ENCODE results near the gene ATG7.

The ATG7 gene

DNA sequence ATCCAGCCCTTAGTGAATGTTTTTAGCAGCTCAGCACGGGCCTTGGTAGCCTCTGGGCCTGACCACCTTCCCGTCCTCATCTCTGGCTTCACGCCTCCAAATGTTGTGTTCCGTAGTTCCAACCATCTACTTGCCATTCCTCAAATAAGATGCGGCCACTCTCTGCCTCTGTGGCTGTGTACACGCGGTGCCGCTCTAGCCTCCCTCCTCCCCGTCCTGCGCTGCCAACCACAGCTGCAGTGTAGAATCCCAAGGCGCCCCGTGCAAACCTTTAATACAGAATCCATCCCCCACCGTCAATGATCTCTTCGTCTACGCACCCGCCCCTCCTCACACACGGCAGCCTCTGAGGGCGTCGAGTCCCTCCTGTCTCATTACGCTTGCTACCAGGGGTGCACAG lies 294.3 kb downstream of the ATG7 start:
- peaks cover 93% of the 10 kb centered on the region for H3K36me3 ChIP-seq (ENCODE audit: insufficient read depth, low read length)
- H3K9me3 ChIP-seq (ENCODE audit: insufficient read depth, low read length, severe bottlenecking): no peaks in the 10 kb centered on the region
- H3K79me2 ChIP-seq (ENCODE audit: insufficient read depth, low read length): peaks cover 96% of the 10 kb centered on the region
- TF ChIP-seq EZH2 (IDR thresholded peaks at IDR 0.05; ENCODE audit: borderline replicate concordance, low read depth, low read length, severe bottlenecking): no peak
- TF ChIP-seq, protein P1, sequence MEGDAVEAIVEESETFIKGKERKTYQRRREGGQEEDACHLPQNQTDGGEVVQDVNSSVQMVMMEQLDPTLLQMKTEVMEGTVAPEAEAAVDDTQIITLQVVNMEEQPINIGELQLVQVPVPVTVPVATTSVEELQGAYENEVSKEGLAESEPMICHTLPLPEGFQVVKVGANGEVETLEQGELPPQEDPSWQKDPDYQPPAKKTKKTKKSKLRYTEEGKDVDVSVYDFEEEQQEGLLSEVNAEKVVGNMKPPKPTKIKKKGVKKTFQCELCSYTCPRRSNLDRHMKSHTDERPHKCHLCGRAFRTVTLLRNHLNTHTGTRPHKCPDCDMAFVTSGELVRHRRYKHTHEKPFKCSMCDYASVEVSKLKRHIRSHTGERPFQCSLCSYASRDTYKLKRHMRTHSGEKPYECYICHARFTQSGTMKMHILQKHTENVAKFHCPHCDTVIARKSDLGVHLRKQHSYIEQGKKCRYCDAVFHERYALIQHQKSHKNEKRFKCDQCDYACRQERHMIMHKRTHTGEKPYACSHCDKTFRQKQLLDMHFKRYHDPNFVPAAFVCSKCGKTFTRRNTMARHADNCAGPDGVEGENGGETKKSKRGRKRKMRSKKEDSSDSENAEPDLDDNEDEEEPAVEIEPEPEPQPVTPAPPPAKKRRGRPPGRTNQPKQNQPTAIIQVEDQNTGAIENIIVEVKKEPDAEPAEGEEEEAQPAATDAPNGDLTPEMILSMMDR (IDR thresholded peaks at IDR 0.05; ENCODE audit: borderline replicate concordance, extremely low read depth, low read length, poor library complexity, severe bottlenecking): no peak
- DNase-seq: no peak
- no peak overlapping the region for H3K27ac ChIP-seq (ENCODE audit: low read length)
- H4K20me1 ChIP-seq (ENCODE audit: insufficient read depth, low read length): peaks cover 96% of the 10 kb centered on the region
- no peak overlapping the region for H2AFZ ChIP-seq (ENCODE audit: low read depth, low read length)
- ATAC-seq (ENCODE audit: insufficient read depth, low read depth): no peak
- H3K4me3 ChIP-seq (ENCODE audit: low read depth in 1 of 2, low read length in 2 of 2): no peak overlapping the region
- H3K4me1 ChIP-seq (ENCODE audit: insufficient read depth, low read length): no peaks in the 10 kb centered on the region
- no peak overlapping the region for H3K9ac ChIP-seq (ENCODE audit: low read depth, low read length)
- no peaks in the 10 kb centered on the region for H3K27me3 ChIP-seq (ENCODE audit: insufficient read depth, low read length, poor library complexity)
- no peak overlapping the region for H3K4me2 ChIP-seq (ENCODE audit: insufficient read depth, low read length)

DNA sequence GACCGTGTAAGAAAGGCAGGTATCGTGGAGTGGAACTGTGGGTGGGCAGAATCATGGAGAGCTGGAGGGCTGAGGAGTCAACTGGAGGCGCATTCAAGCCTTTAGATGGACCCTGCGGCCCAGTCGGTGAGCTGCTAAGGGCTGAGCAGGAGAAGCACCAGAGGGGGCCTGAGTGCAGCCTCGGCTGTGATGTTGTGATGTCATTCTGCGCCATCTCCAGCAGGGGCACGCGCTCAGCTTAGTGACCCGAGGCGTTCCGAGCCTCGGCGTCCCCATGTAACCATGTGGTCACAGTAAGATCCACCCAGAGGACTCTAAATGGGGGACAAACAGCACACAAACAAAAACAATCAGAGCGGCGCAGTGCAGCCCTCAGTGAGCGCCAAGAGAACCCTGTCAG lies 294.7 kb downstream of the ATG7 start:
- H4K20me1 ChIP-seq (ENCODE audit: insufficient read depth, low read length): peaks cover 96% of the 10 kb centered on the region

DNA sequence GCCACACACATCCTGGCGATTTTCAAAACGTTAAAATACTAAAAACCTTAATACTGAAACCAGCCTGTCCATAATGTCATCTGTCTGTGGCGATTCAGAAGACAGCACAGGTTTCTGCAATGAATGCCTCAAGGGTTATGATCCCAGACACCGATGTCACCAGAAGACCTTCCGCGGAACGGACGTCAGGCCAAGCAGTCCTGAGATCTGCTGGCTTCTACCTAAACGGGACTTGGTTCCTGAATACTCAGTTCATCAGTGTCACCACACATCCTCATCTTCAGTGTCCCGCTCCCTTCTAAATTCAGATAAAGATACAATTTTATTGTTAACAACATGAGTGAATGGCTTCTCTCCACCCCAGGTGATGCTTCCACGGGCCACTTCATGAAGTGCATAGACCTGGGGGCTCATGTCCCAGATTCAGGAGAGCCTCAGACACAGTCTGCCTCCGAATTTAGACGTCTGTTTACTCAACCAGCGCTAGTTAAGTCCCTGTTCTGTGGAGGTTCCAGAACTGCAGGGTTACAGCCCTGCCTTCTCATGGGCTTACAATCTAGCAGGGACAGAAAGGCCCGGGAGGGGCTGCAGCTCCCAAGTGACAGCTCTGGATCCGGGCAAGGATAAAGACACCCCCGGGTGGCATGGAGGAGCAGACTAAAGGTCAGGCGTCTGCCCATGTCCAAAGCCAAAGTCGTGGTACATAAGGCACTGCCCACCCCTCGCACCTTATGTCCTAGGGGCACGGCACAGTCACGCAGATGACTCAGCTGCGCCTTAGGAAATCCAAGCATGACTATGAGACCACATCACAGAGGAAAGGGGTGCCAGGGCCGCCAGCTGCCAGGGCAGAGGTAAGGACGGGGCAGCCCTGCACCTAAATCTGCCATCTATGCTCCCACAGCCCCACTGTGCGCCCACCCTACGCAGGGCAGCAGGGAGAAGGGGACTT lies 295.6 kb downstream of the ATG7 start:
- no peaks in the 10 kb centered on the region for H3K4me1 ChIP-seq (ENCODE audit: insufficient read depth, low read length)
- H3K4me3 ChIP-seq (ENCODE audit: low read depth in 1 of 2, low read length in 2 of 2): no peak overlapping the region
- peaks cover 99% of the 10 kb centered on the region for H3K79me2 ChIP-seq (ENCODE audit: insufficient read depth, low read length)
- DNase-seq: no peak
- no peak overlapping the region for H3K4me2 ChIP-seq (ENCODE audit: insufficient read depth, low read length)
- no peak for ATAC-seq (ENCODE audit: insufficient read depth, low read depth)
- H3K9me3 ChIP-seq (ENCODE audit: insufficient read depth, low read length, severe bottlenecking): no peaks in the 10 kb centered on the region
- H3K36me3 ChIP-seq (ENCODE audit: insufficient read depth, low read length): peaks cover 93% of the 10 kb centered on the region
- H2AFZ ChIP-seq (ENCODE audit: low read depth, low read length): no peak overlapping the region
- no peak overlapping the region for H3K9ac ChIP-seq (ENCODE audit: low read depth, low read length)
- no peak for TF ChIP-seq EZH2 (IDR thresholded peaks at IDR 0.05; ENCODE audit: borderline replicate concordance, low read depth, low read length, severe bottlenecking)
- TF ChIP-seq, protein P1 (IDR thresholded peaks at IDR 0.05; ENCODE audit: borderline replicate concordance, extremely low read depth, low read length, poor library complexity, severe bottlenecking): no peak
- H4K20me1 ChIP-seq (ENCODE audit: insufficient read depth, low read length): peaks cover 95% of the 10 kb centered on the region
- H3K27ac ChIP-seq (ENCODE audit: low read length): no peak overlapping the region
- no peaks in the 10 kb centered on the region for H3K27me3 ChIP-seq (ENCODE audit: insufficient read depth, low read length, poor library complexity)

More for the DNA sequence above, 294.7 kb downstream of the ATG7 start:
- Histone ChIP-seq H2AFZ (ENCODE audit: low read depth, low read length) (no peak overlapping the region), H3K4me1 (ENCODE audit: insufficient read depth, low read length) (no peaks in the 10 kb centered on the region), H3K9ac (ENCODE audit: low read depth, low read length) (no peak overlapping the region), H3K4me3 (ENCODE audit: low read depth in 1 of 2, low read length in 2 of 2) (no peak overlapping the region), H3K9me3 (ENCODE audit: insufficient read depth, low read length, severe bottlenecking) (no peaks in the 10 kb centered on the region), H3K27me3 (ENCODE audit: insufficient read depth, low read length, poor library complexity) (no peaks in the 10 kb centered on the region), H3K36me3 (ENCODE audit: insufficient read depth, low read length) (peaks cover 93% of the 10 kb centered on the region), H3K4me2 (ENCODE audit: insufficient read depth, low read length) (no peak overlapping the region), H3K79me2 (ENCODE audit: insufficient read depth, low read length) (peaks cover 98% of the 10 kb centered on the region), H3K27ac (ENCODE audit: low read length) (no peak overlapping the region)
- no peak for DNase-seq
- TF ChIP-seq, protein P1 (IDR thresholded peaks at IDR 0.05; ENCODE audit: borderline replicate concordance, extremely low read depth, low read length, poor library complexity, severe bottlenecking): peak; percentile 21
- TF ChIP-seq EZH2 (IDR thresholded peaks at IDR 0.05; ENCODE audit: borderline replicate concordance, low read depth, low read length, severe bottlenecking): no peak
- ATAC-seq (ENCODE audit: insufficient read depth, low read depth): no peak
